GM10266 (cell line): ENCODE results near the gene SMG6.

Experiments
- DNase-seq: peaks from one replicate; pipeline ENCODE4 v3.0.0; 2012; ENCODE audit errors: extremely low spot score
- TF ChIP-seq, protein P1 (sequence below): IDR thresholded peaks from 2 replicates; pipeline ENCODE4 v1.5.1; 2012; ENCODE audit warnings: mild to moderate bottlenecking, low read depth; ENCODE audit not compliant: control insufficient read depth, insufficient read depth; ENCODE audit errors: missing control alignments

The SMG6 gene

GRCh38 chr17:2238432-2239169, 65.0 kb downstream of the SMG6 start:
- peak; percentile 61 for DNase-seq
- TF ChIP-seq, protein P1, sequence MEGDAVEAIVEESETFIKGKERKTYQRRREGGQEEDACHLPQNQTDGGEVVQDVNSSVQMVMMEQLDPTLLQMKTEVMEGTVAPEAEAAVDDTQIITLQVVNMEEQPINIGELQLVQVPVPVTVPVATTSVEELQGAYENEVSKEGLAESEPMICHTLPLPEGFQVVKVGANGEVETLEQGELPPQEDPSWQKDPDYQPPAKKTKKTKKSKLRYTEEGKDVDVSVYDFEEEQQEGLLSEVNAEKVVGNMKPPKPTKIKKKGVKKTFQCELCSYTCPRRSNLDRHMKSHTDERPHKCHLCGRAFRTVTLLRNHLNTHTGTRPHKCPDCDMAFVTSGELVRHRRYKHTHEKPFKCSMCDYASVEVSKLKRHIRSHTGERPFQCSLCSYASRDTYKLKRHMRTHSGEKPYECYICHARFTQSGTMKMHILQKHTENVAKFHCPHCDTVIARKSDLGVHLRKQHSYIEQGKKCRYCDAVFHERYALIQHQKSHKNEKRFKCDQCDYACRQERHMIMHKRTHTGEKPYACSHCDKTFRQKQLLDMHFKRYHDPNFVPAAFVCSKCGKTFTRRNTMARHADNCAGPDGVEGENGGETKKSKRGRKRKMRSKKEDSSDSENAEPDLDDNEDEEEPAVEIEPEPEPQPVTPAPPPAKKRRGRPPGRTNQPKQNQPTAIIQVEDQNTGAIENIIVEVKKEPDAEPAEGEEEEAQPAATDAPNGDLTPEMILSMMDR = no peak

- DNase-seq = no peak
- TF ChIP-seq, protein P1 = no peak
Measured at GRCh38 chr17:2237950-2238349, 65.6 kb downstream of the SMG6 start.

GRCh38 chr17:2237521-2237921, 66.1 kb downstream of the SMG6 start:
- TF ChIP-seq, protein P1 = no peak
- DNase-seq = no peak

DNA sequence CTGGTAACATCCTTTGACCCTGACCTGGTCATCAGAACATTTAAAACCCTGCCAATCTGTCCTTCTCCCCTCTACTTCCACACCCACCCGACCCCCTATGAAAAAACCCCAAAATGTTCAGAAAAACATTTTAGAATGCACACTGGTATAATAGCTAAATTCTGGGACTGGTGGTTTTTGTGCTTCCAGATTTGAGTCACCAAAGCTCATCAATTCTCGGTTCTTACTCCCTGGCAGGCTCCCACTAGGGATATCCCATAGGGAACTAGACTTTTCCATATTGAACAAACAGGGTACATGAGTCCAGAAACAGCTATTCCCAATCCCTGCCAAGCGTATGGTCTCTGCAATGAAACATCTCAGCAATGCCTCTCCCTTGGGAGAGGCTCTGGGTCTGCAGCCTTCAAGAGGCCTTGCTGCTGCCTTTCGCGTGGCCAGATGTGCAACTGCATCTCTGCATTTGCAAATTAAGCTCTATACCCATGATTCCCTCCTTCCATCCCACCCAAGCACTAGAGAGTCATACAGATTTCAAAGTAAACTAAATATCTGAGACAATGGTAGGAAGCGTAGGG, 67.7 kb downstream of the SMG6 start:
- TF ChIP-seq, protein P1 = no peak

DNA sequence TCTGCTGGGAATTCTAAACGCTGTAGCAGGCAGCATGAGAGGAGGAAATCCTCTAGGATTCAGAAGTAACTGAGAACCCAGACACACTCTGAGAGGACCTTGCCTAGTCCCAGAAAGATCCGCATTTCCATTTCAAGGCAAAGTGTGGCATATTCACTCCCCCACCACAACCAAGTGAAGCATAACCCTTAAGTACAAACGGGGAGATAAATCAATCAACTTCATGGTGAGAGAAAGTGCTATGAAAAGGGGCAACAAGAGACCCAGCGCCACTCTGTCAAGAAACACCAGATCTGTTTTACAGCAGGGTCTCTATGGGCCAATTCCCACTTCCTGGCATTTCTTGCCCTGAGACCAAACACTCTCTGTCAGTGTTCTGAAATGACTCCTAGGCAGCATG, 68.3 kb downstream of the SMG6 start:
- TF ChIP-seq, protein P1 = no peak
- no peak for DNase-seq

More for the DNA sequence above, 67.7 kb downstream of the SMG6 start:
- no peak for DNase-seq

GRCh38 chr17:2233441-2233947, 70.1 kb downstream of the SMG6 start:
- TF ChIP-seq, protein P1 = no peak
- no peak for DNase-seq

- no peak for DNase-seq
- TF ChIP-seq, protein P1 = no peak
Measured at GRCh38 chr17:2232244-2232638, 71.3 kb downstream of the SMG6 start.
